Liver (tissue), 9 donors: ENCODE measurements around the gene GPR146. TPM values are rescaled to one million over a fixed set of nuclear protein-coding genes. Genes with fewer than 3 reads are reported as not detected.

ENCODE experiments used
- DNase-seq: peaks from one replicate; pipeline ENCODE4 v3.0.0-alpha.2; 2017; ENCODE audit warnings: low spot score
- H3K27ac ChIP-seq, 2 donors: one replicate each; pipeline ENCODE4 v1.7.0; 2013; ENCODE audit warnings: inconsistent platforms in 2 of 2, low read length in 2 of 2, control low read depth in 1 of 2, low read depth in 1 of 2, mild to moderate bottlenecking in 1 of 2
- H3K27me3 ChIP-seq, 4 donors: one replicate each; pipeline versions ENCODE4 v1.6.1 to v1.7.0; 2013; ENCODE audit warnings: low read length in 3 of 4, inconsistent platforms in 1 of 4, mild to moderate bottlenecking in 1 of 4, moderate library complexity in 1 of 4; ENCODE audit not compliant: control insufficient read depth in 4 of 4, insufficient read depth in 4 of 4
- H3K36me3 ChIP-seq, 4 donors: one replicate each; pipeline versions ENCODE4 v1.6.1 to v1.7.0; 2013; ENCODE audit warnings: low read length in 3 of 4, mild to moderate bottlenecking in 3 of 4, low read depth in 1 of 4, moderate library complexity in 1 of 4; ENCODE audit not compliant: control insufficient read depth in 4 of 4, insufficient read depth in 3 of 4
- H3K4me1 ChIP-seq, 4 donors: one replicate each; pipeline versions ENCODE4 v1.6.1 to v1.7.0; 2013; ENCODE audit warnings: low read length in 3 of 4, mild to moderate bottlenecking in 3 of 4, moderate library complexity in 1 of 4; ENCODE audit not compliant: control insufficient read depth in 4 of 4, insufficient read depth in 4 of 4
- H3K4me3 ChIP-seq, 3 donors: one replicate each; pipeline versions ENCODE4 v1.6.1 to v1.7.0; 2013; ENCODE audit warnings: low read length in 3 of 3, control low read depth in 1 of 3, low read depth in 1 of 3, mild to moderate bottlenecking in 1 of 3
- H3K9ac ChIP-seq, 2 donors: one replicate each; pipeline ENCODE4 v1.7.0; 2013; ENCODE audit warnings: low read length in 2 of 2, mild to moderate bottlenecking in 2 of 2, moderate library complexity in 2 of 2, control low read depth in 1 of 2, low read depth in 1 of 2
- H3K9me3 ChIP-seq, 4 donors: one replicate each; pipeline versions ENCODE4 v1.6.1 to v1.7.0; 2013; ENCODE audit warnings: low read length in 3 of 4; ENCODE audit not compliant: control insufficient read depth in 4 of 4
- ATF3 ChIP-seq: IDR thresholded peaks from 2 replicates; pipeline ENCODE4 v1.6.1; 2016; ENCODE audit warnings: antibody characterized with exemption
- CTCF ChIP-seq: fragments of 150-350 bp; IDR thresholded peaks from 2 replicates; pipeline ENCODE4 v1.5.1; 2017; ENCODE audit warnings: improper control_type of control experiment, low read depth, low read length; ENCODE audit not compliant: missing input control
- FOXA2 ChIP-seq: IDR thresholded peaks from 2 replicates; pipeline ENCODE4 v1.6.1; 2016; ENCODE audit warnings: antibody characterized with exemption
- GABPA ChIP-seq, 2 donors: IDR thresholded peaks in 1 of 2; conservative IDR thresholded peaks in 1 of 2; 2 replicates each; pipeline ENCODE4 v1.6.1; 2016; ENCODE audit warnings: antibody characterized with exemption in 2 of 2, mild to moderate bottlenecking in 1 of 2, moderate library complexity in 1 of 2
- HNF4A ChIP-seq, 2 donors: conservative IDR thresholded peaks; 2 replicates each; pipeline ENCODE4 v1.6.1; 2016; ENCODE audit warnings: antibody characterized with exemption in 2 of 2, mild to moderate bottlenecking in 2 of 2
- MAX ChIP-seq: IDR thresholded peaks from 2 replicates; pipeline ENCODE4 v1.6.1; 2016; ENCODE audit warnings: antibody characterized with exemption
- REST ChIP-seq: IDR thresholded peaks from 2 replicates; pipeline ENCODE4 v1.6.1; 2016; ENCODE audit warnings: antibody characterized with exemption, mild to moderate bottlenecking
- RXRA ChIP-seq, 2 donors: IDR thresholded peaks; 2 replicates each; pipeline ENCODE4 v1.6.1; 2017 to 2018; ENCODE audit warnings: antibody characterized with exemption in 2 of 2, mild to moderate bottlenecking in 1 of 2
- SP1 ChIP-seq: IDR thresholded peaks from 2 replicates; pipeline ENCODE4 v1.6.1; 2018; ENCODE audit warnings: antibody characterized with exemption, mild to moderate bottlenecking
- TAF1 ChIP-seq: conservative IDR thresholded peaks from 2 replicates; pipeline ENCODE4 v1.6.1; 2016; ENCODE audit warnings: antibody characterized with exemption, mild to moderate bottlenecking
- ZBTB33 ChIP-seq: IDR thresholded peaks from 2 replicates; pipeline ENCODE4 v1.6.1; 2016; ENCODE audit warnings: antibody characterized with exemption
- WGBS: extraction: QIAGEN DNeasy Blood & Tissue Kit; methylation state at CpG from one replicate; pipeline ENCODE4 v1.1.7; 2013; 5-methylcytosine and 5-hydroxymethylcytosine counted together
- polyA plus RNA-seq, 2 donors: library from polyadenylated mRNA; stranded (reverse) in 1 of 2; unstranded in 1 of 2; fragments of 200-250 nt in 1 of 2; fragments of >200 nt in 1 of 2; fragmentation: Nextera tagmentation in 1 of 2; extraction: Ambion mirVana in 1 of 2; gene quantifications; one replicate each; pipeline versions ENCODE4 v1.2.1 to v1.2.3, GENCODE V29; 2013 to 2015
- total RNA-seq, 2 donors: library from RNA; depleted of rRNA; stranded (reverse); fragments of >200 nt; gene quantifications; one replicate each; pipeline ENCODE4 v1.2.3, GENCODE V29; 2014
- donor health status: healthy.
- donor health status: healthy.
- donor health status: healthy.
- donor health status: healthy.
- donor health status: healthy.

The GPR146 gene
- total and polyA plus RNA-seq, 4 donors = 15.5 to 33.5 (median 26.7) TPM

- TF ChIP-seq MAX (no peak), RXRA (IDR thresholded peaks at IDR 0.05) (no peak), SP1 (no peak), GABPA (IDR thresholded peaks at IDR 0.05 in 1 of 2, conservative IDR thresholded peaks at IDR 0.05 in 1 of 2) (no peak)
Observed at GRCh38 chr7:1068013-1068412, 23.7 kb downstream of the GPR146 start (continued).

GRCh38 chr7:1068619-1069018, 24.3 kb downstream of the GPR146 start:
- no peak overlapping the region for H3K27ac ChIP-seq
- no peak for TF ChIP-seq REST
- TF ChIP-seq CTCF = no peak
- no peak for TF ChIP-seq GABPA (IDR thresholded peaks at IDR 0.05 in 1 of 2, conservative IDR thresholded peaks at IDR 0.05 in 1 of 2)
- TF ChIP-seq MAX = no peak
- 78% methylated on average over 11 of the region's 11 CpGs for WGBS

GRCh38 chr7:1070544-1071011, 26.2 kb downstream of the GPR146 start:
- Histone ChIP-seq H3K9me3 (no peaks in the 10 kb centered on the region), H3K27ac (no peak overlapping the region), H3K36me3 (no peaks in the 10 kb centered on the region), H3K9ac (no peak overlapping the region), H3K4me1 (peaks cover under 1 to 5% (median 4%) of the 10 kb centered on the region in 4 donors), H3K27me3 (no peaks in the 10 kb centered on the region), H3K4me3 (no peak overlapping the region)
- DNase-seq = no peak
- 98% methylated on average over 42 of the region's 42 CpGs for WGBS
- TF ChIP-seq ZBTB33 (no peak), TAF1 (no peak), FOXA2 (no peak), HNF4A (conservative IDR thresholded peaks at IDR 0.05) (no peak), ATF3 (no peak)

More at GRCh38 chr7:1068619-1069018, 24.3 kb downstream of the GPR146 start:
- H3K9ac ChIP-seq = no peak overlapping the region
- peaks cover 3 to 8% (median 7%) of the 10 kb centered on the region in 4 donors for H3K4me1 ChIP-seq
- no peaks in the 10 kb centered on the region for H3K36me3 ChIP-seq
- H3K9me3 ChIP-seq = no peaks in the 10 kb centered on the region
- no peak overlapping the region for H3K4me3 ChIP-seq
- no peaks in the 10 kb centered on the region for H3K27me3 ChIP-seq
- DNase-seq = no peak
